Coronary artery (tissue), 2 donors: ENCODE results near the gene METRNL.

Source experiments
- DNase-seq: peaks from one replicate; pipeline ENCODE4 v3.0.0-alpha.2; 2017; ENCODE audit warnings: low spot score
- H3K27ac ChIP-seq, 2 donors: fragments of 200-600 bp; sonication (generic); one replicate each; pipeline ENCODE4 v1.5.1; 2016 to 2019
- H3K4me3 ChIP-seq: fragments of 200-600 bp; sonication (generic); 2 replicates; pipeline ENCODE4 v1.5.1; 2016; ENCODE audit warnings: mild to moderate bottlenecking, moderate library complexity
- CTCF ChIP-seq: fragments of 200-600 bp; sonication (generic); IDR thresholded peaks from one replicate; pipeline ENCODE4 v1.5.1; 2019; ENCODE audit warnings: antibody characterized with exemption

The METRNL gene

GRCh38 chr17:83077939-83078338 is 1.5 kb upstream of the METRNL start:
- no peak for TF ChIP-seq CTCF
- DNase-seq = no peak
- Histone ChIP-seq H3K4me3 (no peak overlapping the region), H3K27ac (peak overlapping the region in 1 of 2 donors; percentile 17)

DNA sequence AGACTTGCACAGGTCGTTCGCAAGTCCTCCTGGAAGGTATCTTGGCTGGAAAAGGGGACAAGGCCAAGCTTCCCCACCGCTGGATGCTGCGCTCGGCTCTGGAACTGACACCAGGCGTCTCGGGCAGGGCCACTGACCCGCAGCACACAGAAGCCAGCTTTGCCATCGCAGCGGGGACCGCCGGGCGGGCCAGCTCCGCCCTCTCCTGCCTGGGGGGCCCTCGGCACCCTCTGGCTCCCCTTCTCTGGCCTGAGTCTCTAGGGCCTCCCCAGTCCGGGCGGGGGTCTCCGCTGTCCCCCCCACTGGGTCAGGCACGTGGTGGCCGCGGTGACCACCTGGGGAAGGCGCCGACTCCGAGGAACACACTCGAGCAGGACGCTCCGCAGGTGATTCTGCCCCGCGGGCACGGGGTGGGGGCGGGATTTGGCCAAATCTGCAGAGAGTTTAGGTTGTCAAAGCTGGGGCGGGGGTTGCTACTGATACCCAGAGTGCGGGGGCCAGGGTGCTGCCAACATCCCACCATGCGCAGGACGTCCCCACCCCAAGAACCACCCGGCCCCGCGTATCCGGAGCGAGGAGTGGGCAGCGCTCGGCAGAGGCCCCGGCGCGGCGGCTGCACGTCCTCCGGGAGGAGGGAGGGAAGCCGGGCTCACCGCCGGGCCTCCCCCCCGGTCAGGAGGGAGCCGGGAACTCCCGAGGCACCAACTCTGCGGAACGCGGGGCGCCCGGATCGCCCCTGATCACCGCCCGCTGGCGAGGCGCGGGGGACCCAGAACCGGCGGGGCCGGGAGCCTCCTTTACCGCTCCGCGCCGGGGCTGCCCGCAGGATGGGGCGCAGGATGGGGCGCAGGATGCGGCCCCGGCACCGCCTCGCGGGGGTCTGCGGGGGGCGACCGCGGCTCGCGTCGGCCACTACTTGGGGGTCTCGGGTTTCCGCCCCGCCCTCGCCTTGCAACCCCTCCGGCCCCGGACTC is 744 bp upstream of the METRNL start:
- Histone ChIP-seq H3K27ac (peak overlapping the region; percentile 83 to 94), H3K4me3 (peak overlapping the region; percentile 83)
- DNase-seq = no peak
- TF ChIP-seq CTCF = no peak

DNA sequence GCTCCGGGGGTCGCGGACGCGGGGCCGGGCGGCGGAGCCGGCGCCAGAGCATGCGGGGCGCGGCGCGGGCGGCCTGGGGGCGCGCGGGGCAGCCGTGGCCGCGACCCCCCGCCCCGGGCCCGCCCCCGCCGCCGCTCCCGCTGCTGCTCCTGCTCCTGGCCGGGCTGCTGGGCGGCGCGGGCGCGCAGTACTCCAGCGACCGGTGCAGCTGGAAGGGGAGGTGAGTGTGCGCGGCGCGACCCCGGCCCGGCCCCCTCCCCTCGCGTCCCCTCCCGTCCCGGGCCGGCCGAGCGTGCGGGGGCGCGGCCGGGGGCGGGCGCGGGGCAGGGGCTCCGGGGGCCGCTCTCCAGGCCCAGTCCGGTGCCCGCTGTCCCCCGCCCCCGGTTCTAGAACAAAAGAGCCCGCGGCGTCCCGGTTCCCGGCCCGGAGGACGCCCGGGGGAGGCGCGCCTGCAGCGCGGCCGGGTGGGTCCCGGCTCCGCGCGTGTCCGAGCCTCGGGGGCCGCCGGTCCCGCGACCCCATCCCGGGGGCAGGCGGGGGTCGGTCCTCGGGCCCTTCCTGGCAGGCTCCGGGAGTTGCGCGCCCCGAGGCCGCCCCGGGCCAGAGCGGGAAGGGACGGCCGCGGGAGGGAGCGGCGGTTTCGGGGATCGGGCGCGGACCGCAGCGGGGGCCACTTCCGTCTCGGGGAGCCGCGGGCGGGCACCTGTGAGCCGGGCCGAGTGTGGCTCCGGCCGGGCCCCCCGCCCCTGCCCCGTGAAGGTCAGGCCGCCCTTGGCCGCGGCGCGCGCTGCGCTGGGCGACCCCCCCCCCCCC is 563 bp downstream of the METRNL start:
- no peak for DNase-seq
- TF ChIP-seq CTCF = no peak
- H3K27ac ChIP-seq = peak overlapping the region; percentile 94 to 98
- H3K4me3 ChIP-seq = peak overlapping the region; percentile 83

DNA sequence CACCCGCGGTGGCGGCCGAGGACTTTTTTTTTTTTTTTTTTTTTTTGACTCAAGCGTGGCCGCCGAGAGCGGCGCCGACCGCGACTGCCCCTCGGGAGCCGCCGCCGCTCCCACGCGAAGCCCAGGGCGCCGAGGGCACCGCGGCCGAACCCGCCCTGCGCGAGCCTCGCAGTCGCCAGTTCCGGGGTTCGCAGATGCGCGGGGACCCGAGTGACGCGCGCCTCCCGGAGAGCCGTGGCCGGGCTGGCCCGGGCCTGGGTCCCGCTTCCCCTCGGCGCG is 1.1 kb downstream of the METRNL start:
- DNase-seq = no peak
- Histone ChIP-seq H3K27ac (peak overlapping the region; percentile 94 to 98), H3K4me3 (peak overlapping the region; percentile 83)
- no peak for TF ChIP-seq CTCF

GRCh38 chr17:83080858-83081683 is 1.7 kb downstream of the METRNL start:
- peak overlapping the region; percentile 83 for H3K4me3 ChIP-seq
- peak overlapping the region; percentile 94 to 98 for H3K27ac ChIP-seq
- no peak for DNase-seq
- no peak for TF ChIP-seq CTCF

DNA sequence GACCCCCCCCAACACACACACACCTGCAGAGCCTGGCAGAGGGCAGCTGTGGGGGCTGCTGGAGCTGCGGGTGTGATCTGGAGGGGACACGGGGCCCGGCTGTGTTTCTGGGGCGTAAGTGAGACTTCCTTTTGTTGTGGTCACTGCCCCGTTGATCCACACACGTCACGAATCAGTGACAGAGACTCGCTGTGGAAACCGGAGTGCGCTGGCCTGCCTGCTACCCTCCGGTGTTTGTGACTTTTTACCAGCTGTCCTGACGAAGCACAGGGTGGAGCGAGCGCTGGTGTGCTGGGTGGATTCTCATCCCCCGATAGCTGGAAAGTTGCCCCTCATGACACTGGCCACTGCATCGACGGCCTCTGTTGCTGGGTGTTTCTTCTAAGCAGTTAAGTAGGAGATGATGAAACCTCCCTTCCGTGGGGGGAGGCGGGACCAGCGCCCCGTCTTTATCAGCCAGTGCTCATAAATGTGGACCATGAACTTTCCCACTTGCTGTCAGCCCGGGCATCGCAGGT is 2.3 kb downstream of the METRNL start:
- TF ChIP-seq CTCF = no peak
- H3K27ac ChIP-seq = peak overlapping the region; percentile 94 to 98
- H3K4me3 ChIP-seq = peak overlapping the region; percentile 83
- no peak for DNase-seq
